ENCODE results near the gene ADIPOR2.

Gene ADIPOR2

GRCh38 chr12:1690578-1691122, at the start of gene ADIPOR2:
Gene ADIPOR2 (plus strand): TSS chr12:1691070. CDS start chr12:1754344, 63,274 bp downstream.
- peak; percentile 98 for DNase-seq (ENCODE audit: low read depth)

GRCh38 chr12:1642513-1642912, 48.4 kb upstream of the ADIPOR2 start:
- no peak for DNase-seq (ENCODE audit: low read depth)

- no peak for DNase-seq (ENCODE audit: low read depth)
Measured at GRCh38 chr12:1643043-1643442, 47.8 kb upstream of the ADIPOR2 start.

GRCh38 chr12:1643905-1644533, 46.9 kb upstream of the ADIPOR2 start:
- no peak for DNase-seq (ENCODE audit: low read depth)

GRCh38 chr12:1644534-1645438, 46.1 kb upstream of the ADIPOR2 start:
- DNase-seq (ENCODE audit: low read depth), result no peak

- no peak for DNase-seq (ENCODE audit: low read depth)
Measured at GRCh38 chr12:1645819-1646218, 45.1 kb upstream of the ADIPOR2 start.

- no peak for DNase-seq (ENCODE audit: low read depth)
Measured at GRCh38 chr12:1646569-1647284, 44.1 kb upstream of the ADIPOR2 start.

GRCh38 chr12:1647285-1647669, 43.6 kb upstream of the ADIPOR2 start:
- DNase-seq (ENCODE audit: low read depth), result no peak

GRCh38 chr12:1650260-1650977, 40.5 kb upstream of the ADIPOR2 start:
- DNase-seq (ENCODE audit: low read depth), result no peak

GRCh38 chr12:1650978-1651361, 39.9 kb upstream of the ADIPOR2 start:
- DNase-seq (ENCODE audit: low read depth), result no peak

- no peak for DNase-seq (ENCODE audit: low read depth)
Measured at GRCh38 chr12:1651946-1652345, 38.9 kb upstream of the ADIPOR2 start.

GRCh38 chr12:1655225-1655788, 35.6 kb upstream of the ADIPOR2 start:
- DNase-seq (ENCODE audit: low read depth), result peak; percentile 47

- DNase-seq (ENCODE audit: low read depth), result no peak
Measured at GRCh38 chr12:1656902-1657301, 34.0 kb upstream of the ADIPOR2 start.

GRCh38 chr12:1657688-1658087, 33.2 kb upstream of the ADIPOR2 start:
- DNase-seq (ENCODE audit: low read depth), result no peak

- no peak for DNase-seq (ENCODE audit: low read depth)
Measured at GRCh38 chr12:1660304-1661187, 30.3 kb upstream of the ADIPOR2 start.

GRCh38 chr12:1661553-1662335, 29.1 kb upstream of the ADIPOR2 start:
- DNase-seq (ENCODE audit: low read depth), result peak; percentile 96

GRCh38 chr12:1662761-1663439, 28.0 kb upstream of the ADIPOR2 start:
- no peak for DNase-seq (ENCODE audit: low read depth)

- no peak for DNase-seq (ENCODE audit: low read depth)
Measured at GRCh38 chr12:1663440-1664132, 27.3 kb upstream of the ADIPOR2 start.
